Panc1 (cell line): ENCODE results near the gene KRTAP23-1. TPM values are rescaled to one million over a fixed set of nuclear protein-coding genes. Genes with fewer than 3 reads are reported as not detected.

Source experiments
- ATAC-seq: fragments of 200-7000 bp; cut with Tn5 transposase; 2 replicates; pipeline ENCODE4 v1.9.1; 2020; ENCODE audit warnings: mild to moderate bottlenecking, moderate library complexity
- BruUV-seq: library from RNA; stranded (reverse); fragments of 400-500 nt; replicated peaks from 2 replicates; lab custom pipeline; 2021; lab: Mats Ljungman, UMichigan
- CTCF ChIA-PET: fragments of 300-600 bp; sonication (Branson Sonifier 250); formaldehyde crosslinking; loops from one replicate; lab custom pipeline; 2022; ENCODE audit warnings: antibody characterized with exemption; lab: Charles Lee
- POLR2A ChIA-PET: fragments of 300-600 bp; sonication (Branson Sonifier 250); formaldehyde crosslinking; loops from one replicate; lab custom pipeline; 2022; ENCODE audit warnings: antibody characterized with exemption; lab: Charles Lee
- DNase-seq: peaks from one replicate; pipeline ENCODE4 v3.0.0-alpha.2; 2010; ENCODE audit warnings: low read depth, low spot score
- H3K27ac ChIP-seq: 2 replicates; pipeline ENCODE4 v1.5.1; 2011; ENCODE audit warnings: mild to moderate bottlenecking, low read length, inconsistent platforms
- H3K27me3 ChIP-seq: fragments of 200-500 bp; sonication (Bioruptor generic); 2 replicates; pipeline ENCODE4 v1.6.0; 2014; ENCODE audit warnings: low read length, inconsistent platforms; ENCODE audit not compliant: control insufficient read depth, insufficient read depth
- H3K36me3 ChIP-seq: fragments of 200-500 bp; sonication (Bioruptor generic); 2 replicates; pipeline ENCODE4 v1.5.1; 2014; ENCODE audit warnings: inconsistent platforms, mild to moderate bottlenecking, low read length, moderate library complexity; ENCODE audit not compliant: control insufficient read depth, insufficient read depth
- H3K4me1 ChIP-seq: 2 replicates; pipeline ENCODE4 v1.5.1; 2011; ENCODE audit warnings: inconsistent platforms, mild to moderate bottlenecking, low read length, moderate library complexity; ENCODE audit not compliant: control insufficient read depth, insufficient read depth
- H3K4me3 ChIP-seq, 2 experiments: 2 replicates each; pipeline ENCODE4 v1.5.1; 2011 to 2012; ENCODE audit warnings: low read depth in 2 of 2, low read length in 2 of 2, mild to moderate bottlenecking in 2 of 2, inconsistent platforms in 1 of 2, moderate library complexity in 1 of 2
- H3K9me3 ChIP-seq: fragments of 200-500 bp; sonication (Bioruptor generic); 2 replicates; pipeline ENCODE4 v1.5.1; 2014; ENCODE audit warnings: low read depth, mild to moderate bottlenecking, inconsistent platforms, low read length, moderate library complexity; ENCODE audit not compliant: control insufficient read depth, insufficient read depth
- CTCF ChIP-seq: fragments of 450-650 bp; IDR thresholded peaks from 2 replicates; pipeline ENCODE4 v1.5.1; 2017; ENCODE audit warnings: mild to moderate bottlenecking
- POLR2AphosphoS5 ChIP-seq: IDR thresholded peaks from 2 replicates; pipeline ENCODE4 v1.6.1; 2012; ENCODE audit warnings: mild to moderate bottlenecking, low read depth, low read length, moderate library complexity
- REST ChIP-seq, 2 experiments: IDR thresholded peaks; 2 replicates each; pipeline ENCODE4 v1.6.1; 2011 to 2012; ENCODE audit warnings: low read depth in 2 of 2, control low read depth in 1 of 2, low read length in 1 of 2, mild to moderate bottlenecking in 1 of 2, moderate library complexity in 1 of 2; ENCODE audit not compliant: insufficient read depth in 1 of 2
- SIN3A ChIP-seq: IDR thresholded peaks from 2 replicates; pipeline ENCODE4 v1.6.1; 2012; ENCODE audit warnings: low read depth, mild to moderate bottlenecking, low read length, moderate library complexity, borderline replicate concordance; ENCODE audit not compliant: insufficient read depth
- TCF7L2 ChIP-seq: IDR thresholded peaks from 2 replicates; pipeline ENCODE4 v1.6.1; 2011; ENCODE audit warnings: mild to moderate bottlenecking, low read depth, low read length, inconsistent platforms
- in situ Hi-C: cut with HindIII; loops from 2 replicates; pipeline ENCODE4 v1.10.0; 2016; ENCODE audit warnings: low sequenced_read_pairs, low pct_unique_long_range_greater_than_20kb
- intact Hi-C: fragments of 100-400 bp; cut with micrococcal nuclease; formaldehyde crosslinking; loops from one replicate; pipeline ENCODE4 v1.10.0; 2022; ENCODE audit not compliant: unreplicated experiment
- total RNA-seq: library from RNA; stranded (reverse); gene quantifications from one replicate; pipeline ENCODE4 v1.2.1, GENCODE V29; 2021; ENCODE audit not compliant: unreplicated experiment

Gene KRTAP23-1
- total RNA-seq, 1 experiment from 2014 or later = not detected

- ChIA-PET CTCF (no interaction called here), POLR2A (no interaction called here)
- intact Hi-C loops (no loop called here), in situ Hi-C loops (no loop called here)
- Histone ChIP-seq H3K27me3 (no peaks in the 10 kb centered on the region), H3K9me3 (no peaks in the 10 kb centered on the region), H3K4me3 (no peak within 1 kb of the TSS), H3K27ac (no peak within 1 kb of the TSS), H3K4me1 (no peaks in the 10 kb centered on the region), H3K36me3 (no peaks in the 10 kb centered on the region)
- BruUV-seq = no TSS peak
- ATAC-seq (no peak), DNase-seq (no peak)
- TF ChIP-seq SIN3A = no peak
- no peak for TF ChIP-seq CTCF
- no peak for TF ChIP-seq POLR2AphosphoS5
- no peak for TF ChIP-seq TCF7L2
Observed at GRCh38 chr21:30320215-30320614, 28.2 kb downstream of the KRTAP23-1 start, which contains the start of gene KRTAP26-1. TSS of gene KRTAP26-1 (minus strand) at chr21:30320315. CDS start at chr21:30320035, 280 bp downstream.

- no TSS peak for BruUV-seq
- ATAC-seq (no peak), DNase-seq (no peak)
- Histone ChIP-seq H3K27ac (no peak overlapping the region), H3K4me3 (no peak overlapping the region), H3K27me3 (no peaks in the 10 kb centered on the region), H3K9me3 (no peaks in the 10 kb centered on the region), H3K4me1 (no peaks in the 10 kb centered on the region), H3K36me3 (no peaks in the 10 kb centered on the region)
- in situ Hi-C loops = no loop called here
- ChIA-PET POLR2A (no interaction called here), CTCF (no interaction called here)
- TF ChIP-seq SIN3A (no peak), POLR2AphosphoS5 (no peak), REST (IDR thresholded peaks at IDR 0.05; ENCODE audit: insufficient read depth in 1 of 2, low read depth in 2 of 2, low read length in 1 of 2) (no peak), CTCF (no peak)
- intact Hi-C loops = no loop called here
Observed at GRCh38 chr21:30315701-30316100, 32.7 kb downstream of the KRTAP23-1 start.
